ENCODE measurements around the gene PDZRN3. TPM values are rescaled to one million over a fixed set of nuclear protein-coding genes. Genes with fewer than 3 reads are reported as not detected.

Gene PDZRN3
- total RNA-seq, 4 donors from 2014 or later: 87.3 to 268 (median 107) TPM

GRCh38 chr3:73351423-73352071, 273.2 kb downstream of the PDZRN3 start:
- no peaks in the 10 kb centered on the region for H3K9me3 ChIP-seq
- H3K4me1 ChIP-seq: no peaks in the 10 kb centered on the region
- DNase-seq: peak; percentile 45 to 54
- intact Hi-C loops (cut with DNase I; ENCODE audit: low total_unique reads): no loop called here
- no peaks in the 10 kb centered on the region for H3K36me3 ChIP-seq
- no peaks in the 10 kb centered on the region for H3K27me3 ChIP-seq
- H3K27ac ChIP-seq: peak overlapping the region; percentile 23 to 58
- no peak for TF ChIP-seq CTCF (IDR thresholded peaks at IDR 0.05)
- no peak for TF ChIP-seq POLR2A (IDR thresholded peaks at IDR 0.05)
- no peak overlapping the region for H3K4me3 ChIP-seq

- no peak for TF ChIP-seq CTCF (IDR thresholded peaks at IDR 0.05)
- no peak for TF ChIP-seq POLR2A (IDR thresholded peaks at IDR 0.05)
- DNase-seq: peak in 1 of 2 donors; percentile 27
- Histone ChIP-seq H3K4me1 (no peaks in the 10 kb centered on the region), H3K27me3 (no peaks in the 10 kb centered on the region), H3K4me3 (no peak overlapping the region), H3K36me3 (no peaks in the 10 kb centered on the region), H3K27ac (peak overlapping the region; percentile 23 to 58), H3K9me3 (no peaks in the 10 kb centered on the region)
- intact Hi-C loops (cut with DNase I; ENCODE audit: low total_unique reads): no loop called here
Measured at GRCh38 chr3:73350996-73351395, 273.7 kb downstream of the PDZRN3 start.

- Histone ChIP-seq H3K36me3 (no peaks in the 10 kb centered on the region), H3K9me3 (no peaks in the 10 kb centered on the region), H3K4me3 (no peak overlapping the region), H3K27ac (no peak overlapping the region), H3K27me3 (no peaks in the 10 kb centered on the region), H3K4me1 (no peaks in the 10 kb centered on the region)
- intact Hi-C loops (cut with DNase I; ENCODE audit: low total_unique reads): no loop called here
- DNase-seq: no peak
- no peak for TF ChIP-seq CTCF (IDR thresholded peaks at IDR 0.05)
- TF ChIP-seq POLR2A (IDR thresholded peaks at IDR 0.05): no peak
Measured at GRCh38 chr3:73349657-73350056, 275.1 kb downstream of the PDZRN3 start.

- no peak overlapping the region for H3K27ac ChIP-seq
- H3K4me3 ChIP-seq: no peak overlapping the region
- no peaks in the 10 kb centered on the region for H3K9me3 ChIP-seq
- no peaks in the 10 kb centered on the region for H3K36me3 ChIP-seq
- H3K27me3 ChIP-seq: no peaks in the 10 kb centered on the region
- no peak for TF ChIP-seq CTCF (IDR thresholded peaks at IDR 0.05)
- TF ChIP-seq POLR2A (IDR thresholded peaks at IDR 0.05): no peak
- H3K4me1 ChIP-seq: no peaks in the 10 kb centered on the region
- intact Hi-C loops (cut with DNase I; ENCODE audit: low total_unique reads): no loop called here
- no peak for DNase-seq
Measured at GRCh38 chr3:73342077-73342476, 282.7 kb downstream of the PDZRN3 start.

GRCh38 chr3:73341272-73341935, 283.3 kb downstream of the PDZRN3 start:
- no peak overlapping the region for H3K27ac ChIP-seq
- no peak overlapping the region for H3K4me3 ChIP-seq
- H3K36me3 ChIP-seq: no peaks in the 10 kb centered on the region
- no peaks in the 10 kb centered on the region for H3K4me1 ChIP-seq
- DNase-seq: no peak
- no peaks in the 10 kb centered on the region for H3K27me3 ChIP-seq
- intact Hi-C loops (cut with DNase I; ENCODE audit: low total_unique reads): no loop called here
- no peak for TF ChIP-seq CTCF (IDR thresholded peaks at IDR 0.05)
- no peak for TF ChIP-seq POLR2A (IDR thresholded peaks at IDR 0.05)
- no peaks in the 10 kb centered on the region for H3K9me3 ChIP-seq
